ENCODE results near the gene MIF4GD.
"Not testable (repeated sequence)": the region's sequence is repeated elsewhere in the genome, so short reads cannot be mapped to it uniquely, and the experiment has no call there.

DNA sequence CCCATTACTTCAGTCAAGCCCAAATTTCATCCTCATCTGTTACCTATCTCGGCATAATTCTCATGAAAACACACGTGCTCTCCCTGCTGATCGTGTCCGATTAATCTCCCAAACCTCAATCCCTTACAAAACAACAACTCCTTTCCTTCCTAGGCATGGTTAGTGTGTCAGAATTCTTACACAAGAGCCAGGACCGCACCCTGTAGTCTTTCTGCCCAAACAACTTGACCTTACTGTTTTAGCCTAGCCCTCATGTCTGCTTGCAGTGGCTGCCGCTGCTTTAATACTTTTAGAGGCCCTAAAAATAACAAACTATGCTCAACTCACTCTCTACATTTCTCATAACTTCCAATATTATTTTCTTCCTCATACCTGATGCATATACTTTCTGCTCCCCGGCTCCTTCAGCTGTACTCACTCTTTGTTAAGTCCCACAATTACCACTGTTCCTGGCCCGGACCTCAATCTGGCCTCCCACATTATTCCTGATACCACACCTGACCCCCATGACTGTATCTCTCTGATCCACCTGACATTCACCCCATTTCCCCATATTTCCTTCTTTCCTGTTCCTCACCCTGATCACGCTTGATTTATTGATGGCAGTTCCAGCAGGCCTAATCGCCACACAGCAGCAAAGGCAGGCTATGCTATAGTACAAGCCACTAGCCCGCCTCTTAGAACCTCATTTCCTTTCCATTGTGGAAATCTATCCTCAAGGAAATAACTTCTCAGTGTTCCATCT is 14.9 kb downstream of the MIF4GD start:
- not testable (repeated sequence) for TF ChIP-seq POLR2A (IDR thresholded peaks at IDR 0.05; ENCODE audit: low read length); GATA1 (IDR thresholded peaks at IDR 0.05; ENCODE audit: low read depth, low read length)
